HG02884 (cell line): ENCODE data around the gene FAM110C.
"Not testable (repeated sequence)": the region's sequence is repeated elsewhere in the genome, so short reads cannot be mapped to it uniquely, and the experiment has no call there.

ENCODE experiments used
- ATAC-seq: cut with Tn5 transposase; IDR thresholded peaks from one replicate; pipeline ENCODE4 v1.9.1; 2021; ENCODE audit warnings: mild to moderate bottlenecking, moderate library complexity; ENCODE audit not compliant: unreplicated experiment

The FAM110C gene

GRCh38 chr2:44748-45341, 1.5 kb downstream of the FAM110C start:
- no peak for ATAC-seq

GRCh38 chr2:42788-43187, 3.5 kb downstream of the FAM110C start:
- no peak for ATAC-seq

GRCh38 chr2:40465-40864, 5.8 kb downstream of the FAM110C start:
- no peak for ATAC-seq

GRCh38 chr2:38155-38554, 8.2 kb downstream of the FAM110C start:
- ATAC-seq: no peak

GRCh38 chr2:36318-36717, 10.0 kb downstream of the FAM110C start:
- no peak for ATAC-seq

GRCh38 chr2:35852-36251, 10.5 kb downstream of the FAM110C start:
- no peak for ATAC-seq

GRCh38 chr2:33620-34019, 12.7 kb downstream of the FAM110C start:
- ATAC-seq: no peak

GRCh38 chr2:32068-32467, 14.2 kb downstream of the FAM110C start:
- no peak for ATAC-seq

GRCh38 chr2:29253-29652, 17.1 kb downstream of the FAM110C start:
- no peak for ATAC-seq

- no peak for ATAC-seq
These were observed 17.8 kb downstream of the FAM110C start for GRCh38 chr2:28406-28975.

- ATAC-seq: no peak
These were observed 19.4 kb downstream of the FAM110C start for GRCh38 chr2:26891-27290.

- ATAC-seq: no peak
These were observed 20.8 kb downstream of the FAM110C start for GRCh38 chr2:25543-25942.

- ATAC-seq: not testable (repeated sequence)
These were observed 21.7 kb downstream of the FAM110C start for GRCh38 chr2:24591-24990.

GRCh38 chr2:24107-24506, 22.2 kb downstream of the FAM110C start:
- ATAC-seq: no peak

- no peak for ATAC-seq
These were observed 23.0 kb downstream of the FAM110C start for GRCh38 chr2:23283-23682.

GRCh38 chr2:22244-22643, 24.1 kb downstream of the FAM110C start:
- not testable (repeated sequence) for ATAC-seq

- not testable (repeated sequence) for ATAC-seq
These were observed 26.0 kb downstream of the FAM110C start for GRCh38 chr2:20259-20658.

- ATAC-seq: no peak
These were observed 26.8 kb downstream of the FAM110C start for GRCh38 chr2:19505-19904.

- ATAC-seq: no peak
These were observed 27.7 kb downstream of the FAM110C start for GRCh38 chr2:18402-19271.

- not testable (repeated sequence) for ATAC-seq
These were observed 30.4 kb downstream of the FAM110C start for GRCh38 chr2:15916-16315.

GRCh38 chr2:11248-11941, 34.9 kb downstream of the FAM110C start:
- no peak for ATAC-seq
